Keratinocyte (primary cell): ENCODE data around the gene COQ10B. TPM values are rescaled to one million over a fixed set of nuclear protein-coding genes. Genes with fewer than 3 reads are reported as not detected.
A peak's percentile ranks its signal among the peaks of the same experiment; 100 is the strongest.

Experiments
- DNase-seq: peaks from one replicate; pipeline ENCODE4 v3.0.0-alpha.2; 2011; ENCODE audit warnings: low read depth, missing footprints, low spot score
- FAIRE-seq: peaks from 2 replicates; lab custom pipeline; 2011; peaks lifted over from hg19 to GRCh38; lab: Jason Lieb, UNC
- H2AFZ ChIP-seq: 2 replicates; pipeline ENCODE4 v1.6.0; 2012; ENCODE audit warnings: low read length, control low read depth, inconsistent platforms; ENCODE audit not compliant: control insufficient read depth
- H3K27ac ChIP-seq: 2 replicates; pipeline ENCODE4 v1.5.1; 2011; ENCODE audit warnings: low read length; ENCODE audit not compliant: control insufficient read depth, insufficient read depth
- H3K27me3 ChIP-seq: 3 replicates; pipeline ENCODE4 v1.6.0; 2011; ENCODE audit warnings: low read length; ENCODE audit not compliant: control insufficient read depth, insufficient read depth; ENCODE audit errors: extremely low read depth
- H3K36me3 ChIP-seq, 2 experiments: 2 replicates in 1 of 2; 3 replicates in 1 of 2; pipeline ENCODE4 v1.5.1; 2011; ENCODE audit warnings: low read length in 2 of 2, mild to moderate bottlenecking in 1 of 2; ENCODE audit not compliant: control insufficient read depth in 2 of 2, insufficient read depth in 2 of 2; ENCODE audit errors: extremely low read depth in 1 of 2
- H3K4me1 ChIP-seq: 3 replicates; pipeline ENCODE4 v1.5.1; 2011; ENCODE audit warnings: low read length; ENCODE audit not compliant: control insufficient read depth, insufficient read depth; ENCODE audit errors: extremely low read depth
- H3K4me2 ChIP-seq: 3 replicates; pipeline ENCODE4 v1.6.0; 2011; ENCODE audit warnings: low read depth, low read length; ENCODE audit not compliant: control insufficient read depth, insufficient read depth; ENCODE audit errors: extremely low read depth
- H3K4me3 ChIP-seq, 3 experiments: fragments of 200-600 bp in 1 of 3; sonication (generic) in 1 of 3; 2 replicates in 2 of 3; 3 replicates in 1 of 3; pipeline ENCODE4 v1.5.1; 2011 to 2016; ENCODE audit warnings: low read length in 3 of 3, mild to moderate bottlenecking in 3 of 3, control low read depth in 2 of 3, inconsistent platforms in 1 of 3, low read depth in 1 of 3, mixed read lengths in 1 of 3, mixed run types in 1 of 3, moderate library complexity in 1 of 3; ENCODE audit not compliant: control insufficient read depth in 2 of 3, insufficient read depth in 2 of 3; ENCODE audit errors: extremely low read depth in 1 of 3
- H3K79me2 ChIP-seq: 2 replicates; pipeline ENCODE4 v1.6.0; 2012; ENCODE audit warnings: low read length; ENCODE audit not compliant: control insufficient read depth, insufficient read depth
- H3K9ac ChIP-seq: 3 replicates; pipeline ENCODE4 v1.6.0; 2011; ENCODE audit warnings: low read length; ENCODE audit not compliant: control insufficient read depth, insufficient read depth; ENCODE audit errors: extremely low read depth
- H3K9me1 ChIP-seq: 3 replicates; pipeline ENCODE4 v1.6.0; 2011; ENCODE audit warnings: low read length; ENCODE audit not compliant: control insufficient read depth, insufficient read depth; ENCODE audit errors: extremely low read depth
- H3K9me3 ChIP-seq: 2 replicates; pipeline ENCODE4 v1.5.1; 2012; ENCODE audit warnings: low read depth, low read length; ENCODE audit not compliant: control insufficient read depth
- H4K20me1 ChIP-seq: 3 replicates; pipeline ENCODE4 v1.6.0; 2011; ENCODE audit warnings: low read length; ENCODE audit not compliant: control insufficient read depth, insufficient read depth; ENCODE audit errors: extremely low read depth
- EZH2 ChIP-seq: IDR thresholded peaks from one replicate; pipeline ENCODE4 v1.6.1; 2012; ENCODE audit warnings: inconsistent platforms, mild to moderate bottlenecking, low read length, moderate library complexity
- dilution Hi-C: fragments of 300-500 bp; cut with MboI; formaldehyde crosslinking; loops from one replicate; pipeline ENCODE4 v1.7.0; 2020; ENCODE audit warnings: low sequenced_read_pairs; ENCODE audit not compliant: extremely low pct_ligation_motif_present
- polyA plus RNA-seq, 5 experiments: library from polyadenylated mRNA; depleted of rRNA in 3 of 5; stranded (reverse) in 3 of 5; stranded (forward) in 1 of 5; unstranded in 1 of 5; fragments of >200 nt; gene quantifications; 1 replicate in 1 of 5; 2 replicates in 3 of 5; 3 replicates in 1 of 5; pipeline versions ENCODE4 v1.2.1 to v1.2.3, GENCODE V29; 2011 to 2012; ENCODE audit warnings: missing spikeins in 2 of 5, low read depth in 1 of 5, low replicate concordance in 1 of 5
- TF ChIP-seq, protein P1 (sequence below), 3 experiments: IDR thresholded peaks in 1 of 3; conservative IDR thresholded peaks in 1 of 3; optimal IDR thresholded peaks in 1 of 3; 2 replicates in 2 of 3; 3 replicates in 1 of 3; pipeline versions ENCODE3 to v1.5.1; 2011; ENCODE audit warnings: low read length in 3 of 3, mild to moderate bottlenecking in 3 of 3, moderate library complexity in 2 of 3, control low read depth in 1 of 3, inconsistent platforms in 1 of 3; ENCODE audit not compliant: insufficient read depth in 2 of 3; ENCODE audit errors: extremely low read depth in 1 of 3

Gene COQ10B
- polyA plus RNA-seq, 1 donor (not counting 4 experiments of a cell fraction or from before 2014, with no cell fraction given) = 8.8 TPM

DNA sequence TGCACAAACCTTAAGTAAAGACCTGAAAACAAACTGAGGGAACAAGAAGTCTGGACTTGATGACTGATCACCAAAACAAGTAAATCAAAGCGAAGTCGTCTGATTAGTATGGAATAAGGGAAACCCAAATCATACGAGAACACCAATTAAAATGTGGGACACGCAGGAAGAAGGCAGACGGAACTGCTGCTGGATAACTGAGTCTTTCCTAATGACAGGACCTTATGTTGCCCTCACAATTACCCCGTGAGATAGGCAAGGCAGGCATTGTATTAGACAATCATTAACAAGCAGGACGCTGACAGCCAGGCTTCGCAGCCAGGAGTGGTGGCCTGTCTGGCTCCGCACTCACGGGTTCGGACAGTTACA is 614 bp upstream of the COQ10B start:
- dilution Hi-C loops = no loop called here
- FAIRE-seq = no peak
- H3K4me3 ChIP-seq = peak overlapping the region; percentile 84 to 97 (median 86)
- H3K9ac ChIP-seq = peak overlapping the region; percentile 100
- H3K79me2 ChIP-seq = peaks cover 40% of the 10 kb centered on the region
- peaks cover 6% of the 10 kb centered on the region for H4K20me1 ChIP-seq
- peaks cover 9% of the 10 kb centered on the region for H3K4me1 ChIP-seq
- H3K4me2 ChIP-seq = peak overlapping the region; percentile 80
- peaks cover 1 to 6% of the 10 kb centered on the region in 2 experiments for H3K36me3 ChIP-seq
- peak overlapping the region; percentile 100 for H3K27ac ChIP-seq
- no peaks in the 10 kb centered on the region for H3K27me3 ChIP-seq
- H3K9me3 ChIP-seq = no peaks in the 10 kb centered on the region
- H3K9me1 ChIP-seq = no peaks in the 10 kb centered on the region
- DNase-seq = no peak
- H2AFZ ChIP-seq = peak overlapping the region; percentile 41
- TF ChIP-seq, protein P1, sequence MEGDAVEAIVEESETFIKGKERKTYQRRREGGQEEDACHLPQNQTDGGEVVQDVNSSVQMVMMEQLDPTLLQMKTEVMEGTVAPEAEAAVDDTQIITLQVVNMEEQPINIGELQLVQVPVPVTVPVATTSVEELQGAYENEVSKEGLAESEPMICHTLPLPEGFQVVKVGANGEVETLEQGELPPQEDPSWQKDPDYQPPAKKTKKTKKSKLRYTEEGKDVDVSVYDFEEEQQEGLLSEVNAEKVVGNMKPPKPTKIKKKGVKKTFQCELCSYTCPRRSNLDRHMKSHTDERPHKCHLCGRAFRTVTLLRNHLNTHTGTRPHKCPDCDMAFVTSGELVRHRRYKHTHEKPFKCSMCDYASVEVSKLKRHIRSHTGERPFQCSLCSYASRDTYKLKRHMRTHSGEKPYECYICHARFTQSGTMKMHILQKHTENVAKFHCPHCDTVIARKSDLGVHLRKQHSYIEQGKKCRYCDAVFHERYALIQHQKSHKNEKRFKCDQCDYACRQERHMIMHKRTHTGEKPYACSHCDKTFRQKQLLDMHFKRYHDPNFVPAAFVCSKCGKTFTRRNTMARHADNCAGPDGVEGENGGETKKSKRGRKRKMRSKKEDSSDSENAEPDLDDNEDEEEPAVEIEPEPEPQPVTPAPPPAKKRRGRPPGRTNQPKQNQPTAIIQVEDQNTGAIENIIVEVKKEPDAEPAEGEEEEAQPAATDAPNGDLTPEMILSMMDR (optimal IDR thresholded peaks at IDR 0.05 in 1 of 3, IDR thresholded peaks at IDR 0.05 in 1 of 3, conservative IDR thresholded peaks at IDR 0.05 in 1 of 3; ENCODE audit: extremely low read depth in 1 of 3, insufficient read depth in 2 of 3, low read length in 3 of 3) = no peak
- TF ChIP-seq EZH2 = no peak

DNA sequence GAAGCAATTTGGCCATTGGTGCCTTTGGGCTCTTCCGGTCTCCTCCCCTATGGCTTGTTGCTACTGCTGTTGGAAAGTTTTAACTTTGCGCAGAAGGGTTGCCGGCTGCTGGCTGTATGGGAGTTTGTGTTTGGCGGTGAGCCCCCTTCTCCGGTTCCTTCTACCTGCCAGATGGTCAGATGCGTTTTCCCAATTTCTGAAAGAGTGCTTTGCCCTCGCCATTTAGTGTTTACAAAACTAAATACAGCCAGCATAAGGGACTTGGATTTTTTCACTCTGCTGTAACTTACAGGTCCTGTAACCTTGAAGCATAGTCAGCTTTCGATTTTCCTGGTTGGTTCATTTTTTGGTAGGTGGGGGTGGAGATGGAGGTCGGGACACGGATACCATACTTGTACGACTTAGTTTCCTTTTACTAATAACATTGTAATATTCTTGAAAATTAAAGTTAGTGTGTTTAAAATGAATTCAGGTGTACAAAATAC is 604 bp downstream of the COQ10B start:
- Histone ChIP-seq H3K9me3 (no peaks in the 10 kb centered on the region), H2AFZ (peak overlapping the region; percentile 47), H3K4me2 (peak overlapping the region; percentile 79), H4K20me1 (peaks cover 6% of the 10 kb centered on the region), H3K9ac (peak overlapping the region; percentile 100), H3K9me1 (no peaks in the 10 kb centered on the region), H3K79me2 (peaks cover 52% of the 10 kb centered on the region), H3K27me3 (no peaks in the 10 kb centered on the region), H3K4me3 (peak overlapping the region; percentile 78 to 97 (median 86)), H3K4me1 (peaks cover 9% of the 10 kb centered on the region), H3K27ac (peak overlapping the region; percentile 100), H3K36me3 (peaks cover 1 to 6% of the 10 kb centered on the region in 2 experiments)
- dilution Hi-C loops = no loop called here
- no peak for DNase-seq
- FAIRE-seq = peak; percentile 49
- TF ChIP-seq, protein P1 (optimal IDR thresholded peaks at IDR 0.05 in 1 of 3, IDR thresholded peaks at IDR 0.05 in 1 of 3, conservative IDR thresholded peaks at IDR 0.05 in 1 of 3; ENCODE audit: extremely low read depth in 1 of 3, insufficient read depth in 2 of 3, low read length in 3 of 3) = no peak
- TF ChIP-seq EZH2 = no peak
